ENCODE data around the gene CDKL2.

- TF ChIP-seq CTCF (conservative IDR thresholded peaks at IDR 0.05 in 1 of 2, IDR thresholded peaks at IDR 0.05 in 1 of 2; ENCODE audit: extremely low read depth in 1 of 2, insufficient read depth in 1 of 2, low read depth in 1 of 2, low read length in 2 of 2): no peak
- no peak for TF ChIP-seq EZH2 (IDR thresholded peaks at IDR 0.05; ENCODE audit: borderline replicate concordance, low read length)
These were observed 46.3 kb downstream of the CDKL2 start for GRCh38 chr4:75584067-75584466.
